ENCODE data around the gene FBN1.

DNA sequence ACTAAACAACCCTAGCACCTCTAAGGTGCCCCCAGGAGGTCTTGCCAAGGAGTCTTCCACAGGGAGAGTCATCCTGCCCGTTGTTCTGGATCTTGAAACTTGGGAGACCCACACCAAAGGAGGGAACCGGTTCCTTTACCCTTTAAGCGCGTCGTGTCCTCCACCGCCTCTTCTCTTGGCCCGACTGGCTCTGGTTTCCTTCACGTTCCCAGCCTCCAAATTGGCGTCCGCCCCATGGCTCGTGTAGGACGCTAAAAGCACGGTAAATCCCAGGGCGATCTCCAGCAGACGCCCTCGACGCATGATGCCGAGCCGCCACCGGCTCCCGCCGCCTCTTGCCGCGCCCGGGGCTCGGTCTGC lies 1.1 kb downstream of the FBN1 start:
- TF ChIP-seq EZH2 (IDR thresholded peaks at IDR 0.05) (no peak), POLR2AphosphoS5 (IDR thresholded peaks at IDR 0.05; ENCODE audit: borderline replicate concordance, low read depth, low read length) (no peak), FOXP2 (optimal IDR thresholded peaks at IDR 0.05; ENCODE audit: control extremely low read depth, extremely low read length, insufficient read depth) (no peak)
